H9 (cell line): ENCODE results near the gene LATS2. TPM values are rescaled to one million over a fixed set of nuclear protein-coding genes. Genes with fewer than 3 reads are reported as not detected.

Source experiments
- DNase-seq: peaks from one replicate; pipeline ENCODE4 v3.0.0-alpha.2; 2017
- H2AFZ ChIP-seq: one replicate; pipeline ENCODE4 v1.6.1; 2013; ENCODE audit warnings: mild to moderate bottlenecking, low read length, control low read depth, moderate library complexity
- H2AK5ac ChIP-seq: 2 replicates; pipeline ENCODE4 v1.6.1; 2013; ENCODE audit warnings: low read length, control low read depth, mixed read lengths; ENCODE audit not compliant: insufficient read length
- H2BK120ac ChIP-seq: one replicate; pipeline ENCODE4 v1.6.1; 2013; ENCODE audit warnings: low read depth, mild to moderate bottlenecking, low read length, control low read depth, inconsistent platforms; ENCODE audit not compliant: poor library complexity, severe bottlenecking
- H2BK12ac ChIP-seq: 2 replicates; pipeline ENCODE4 v1.6.1; 2013; ENCODE audit warnings: low read length, control low read depth, mixed read lengths, low read depth; ENCODE audit not compliant: insufficient read length
- H2BK15ac ChIP-seq: 2 replicates; pipeline ENCODE4 v1.6.1; 2013; ENCODE audit warnings: low read depth, low read length, control low read depth
- H2BK20ac ChIP-seq: one replicate; pipeline ENCODE4 v1.6.1; 2013; ENCODE audit warnings: low read depth, mild to moderate bottlenecking, low read length, control low read depth, inconsistent platforms; ENCODE audit not compliant: poor library complexity, severe bottlenecking
- H2BK5ac ChIP-seq: 2 replicates; pipeline ENCODE4 v1.6.1; 2013; ENCODE audit warnings: low read length, control low read depth, mixed read lengths; ENCODE audit not compliant: insufficient read length
- H3K14ac ChIP-seq: 2 replicates; pipeline ENCODE4 v1.6.1; 2013; ENCODE audit warnings: low read length, control low read depth; ENCODE audit not compliant: insufficient read depth
- H3K18ac ChIP-seq: 2 replicates; pipeline ENCODE4 v1.6.1; 2013; ENCODE audit warnings: low read depth, mild to moderate bottlenecking, mixed read lengths, low read length, control low read depth; ENCODE audit not compliant: insufficient read length
- H3K23ac ChIP-seq: 2 replicates; pipeline ENCODE4 v1.6.1; 2013; ENCODE audit warnings: low read length, control low read depth, mixed read lengths, low read depth; ENCODE audit not compliant: insufficient read length
- H3K23me2 ChIP-seq: 2 replicates; pipeline ENCODE4 v1.6.1; 2013; ENCODE audit warnings: low read depth, mild to moderate bottlenecking, mixed read lengths, low read length, control low read depth; ENCODE audit not compliant: insufficient read length, poor library complexity, severe bottlenecking
- H3K27ac ChIP-seq: 2 replicates; pipeline ENCODE4 v1.5.1; 2013; ENCODE audit warnings: low read length, control low read depth, mixed read lengths, low read depth; ENCODE audit not compliant: insufficient read length
- H3K27me3 ChIP-seq: 2 replicates; pipeline ENCODE4 v1.6.1; 2013; ENCODE audit warnings: low read length, control low read depth, inconsistent platforms; ENCODE audit not compliant: insufficient read depth
- H3K4ac ChIP-seq: 2 replicates; pipeline ENCODE4 v1.6.1; 2013; ENCODE audit warnings: low read depth, mild to moderate bottlenecking, control low read depth, inconsistent platforms, low read length, moderate library complexity
- H3K4me1 ChIP-seq: 2 replicates; pipeline ENCODE4 v1.6.1; 2013; ENCODE audit warnings: low read length, control low read depth, inconsistent platforms; ENCODE audit not compliant: insufficient read depth
- H3K4me2 ChIP-seq: 2 replicates; pipeline ENCODE4 v1.6.1; 2013; ENCODE audit warnings: low read length, control low read depth, mixed read lengths; ENCODE audit not compliant: insufficient read length, insufficient read depth
- H3K56ac ChIP-seq: 2 replicates; pipeline ENCODE4 v1.6.1; 2013; ENCODE audit warnings: low read depth, mild to moderate bottlenecking, mixed read lengths, low read length, control low read depth; ENCODE audit not compliant: insufficient read length
- H3K79me1 ChIP-seq: 2 replicates; pipeline ENCODE4 v1.6.1; 2013; ENCODE audit warnings: low read depth, mild to moderate bottlenecking, moderate library complexity, low read length, control low read depth, inconsistent platforms; ENCODE audit not compliant: insufficient read depth, poor library complexity, severe bottlenecking
- H3K79me2 ChIP-seq: 2 replicates; pipeline ENCODE4 v1.6.1; 2013; ENCODE audit warnings: low read length, control low read depth, inconsistent platforms; ENCODE audit not compliant: insufficient read depth
- H3K9ac ChIP-seq: 2 replicates; pipeline ENCODE4 v1.6.1; 2013; ENCODE audit warnings: low read length, control low read depth, mixed read lengths; ENCODE audit not compliant: insufficient read length; ENCODE audit errors: extremely low read depth
- H3K9me3 ChIP-seq: one replicate; pipeline ENCODE4 v1.6.1; 2013; ENCODE audit warnings: low read depth, low read length, inconsistent platforms; ENCODE audit not compliant: control insufficient read depth
- H3T11ph ChIP-seq: one replicate; pipeline ENCODE4 v1.6.1; 2013; ENCODE audit warnings: mild to moderate bottlenecking, low read length, control low read depth, inconsistent platforms
- H4K20me1 ChIP-seq: one replicate; pipeline ENCODE4 v1.6.1; 2013; ENCODE audit not compliant: control insufficient read depth, insufficient read length, insufficient read depth
- H4K5ac ChIP-seq: 2 replicates; pipeline ENCODE4 v1.6.1; 2013; ENCODE audit warnings: low read depth, mild to moderate bottlenecking, mixed read lengths, low read length, control low read depth; ENCODE audit not compliant: insufficient read length
- H4K8ac ChIP-seq: replicated peaks from 2 replicates; pipeline ENCODE4 v1.6.1; 2013; ENCODE audit warnings: low read length, control low read depth, mixed read lengths, low read depth; ENCODE audit not compliant: insufficient read length
- H4K91ac ChIP-seq: 2 replicates; pipeline ENCODE4 v1.6.1; 2013; ENCODE audit warnings: low read depth, mild to moderate bottlenecking, moderate library complexity, mixed read lengths, low read length, control low read depth; ENCODE audit not compliant: insufficient read length
- H3K27ac Mint-ChIP-seq, 3 experiments: 2 replicates in 2 of 3; 3 replicates in 1 of 3; pipeline ENCODE4 v1.8.0; 2020 to 2021; ENCODE audit warnings: mixed read lengths in 3 of 3, mild to moderate bottlenecking in 1 of 3, moderate library complexity in 1 of 3
- H3K27me3 Mint-ChIP-seq: 2 replicates; pipeline ENCODE4 v1.8.0; 2021; ENCODE audit warnings: low read depth, mild to moderate bottlenecking, moderate library complexity, mixed read lengths
- H3K36me3 Mint-ChIP-seq, 3 experiments: 2 replicates in 2 of 3; 3 replicates in 1 of 3; pipeline ENCODE4 v1.8.0; 2020 to 2021; ENCODE audit warnings: low read depth in 3 of 3, mixed read lengths in 3 of 3; ENCODE audit not compliant: insufficient read depth in 1 of 3
- H3K4me1 Mint-ChIP-seq, 2 experiments: 2 replicates each; pipeline ENCODE4 v1.8.0; 2020; ENCODE audit warnings: mixed read lengths in 2 of 2
- H3K4me3 Mint-ChIP-seq, 2 experiments: 2 replicates in 1 of 2; 3 replicates in 1 of 2; pipeline ENCODE4 v1.8.0; 2020 to 2021; ENCODE audit warnings: mild to moderate bottlenecking in 2 of 2, mixed read lengths in 2 of 2, moderate library complexity in 1 of 2
- H3K9me3 Mint-ChIP-seq, 2 experiments: 2 replicates in 1 of 2; 3 replicates in 1 of 2; pipeline ENCODE4 v1.8.0; 2020; ENCODE audit warnings: mild to moderate bottlenecking in 2 of 2, mixed read lengths in 2 of 2, moderate library complexity in 1 of 2
- WGBS: extraction: QIAGEN DNeasy Blood & Tissue Kit; methylation state at CpG from one replicate; pipeline ENCODE4 v1.1.7; 2013; ENCODE audit warnings: missing lambda C conversion rate, low lambda C conversion rate, mixed read lengths; ENCODE audit not compliant: insufficient read length; ENCODE audit errors: extremely low coverage; 5-methylcytosine and 5-hydroxymethylcytosine counted together
- total RNA-seq: library from RNA; stranded (reverse); gene quantifications from 2 replicates; pipeline ENCODE4 v1.2.1, GENCODE V29; 2021
- TF ChIP-seq, protein P1 (sequence below): fragments of 200-600 bp; sonication (generic); conservative IDR thresholded peaks from 3 replicates; pipeline ENCODE4 v1.8.0; 2021; ENCODE audit warnings: antibody characterized with exemption, mild to moderate bottlenecking

The LATS2 gene
- total RNA-seq, 1 experiment from 2014 or later = 20.0 TPM

DNA sequence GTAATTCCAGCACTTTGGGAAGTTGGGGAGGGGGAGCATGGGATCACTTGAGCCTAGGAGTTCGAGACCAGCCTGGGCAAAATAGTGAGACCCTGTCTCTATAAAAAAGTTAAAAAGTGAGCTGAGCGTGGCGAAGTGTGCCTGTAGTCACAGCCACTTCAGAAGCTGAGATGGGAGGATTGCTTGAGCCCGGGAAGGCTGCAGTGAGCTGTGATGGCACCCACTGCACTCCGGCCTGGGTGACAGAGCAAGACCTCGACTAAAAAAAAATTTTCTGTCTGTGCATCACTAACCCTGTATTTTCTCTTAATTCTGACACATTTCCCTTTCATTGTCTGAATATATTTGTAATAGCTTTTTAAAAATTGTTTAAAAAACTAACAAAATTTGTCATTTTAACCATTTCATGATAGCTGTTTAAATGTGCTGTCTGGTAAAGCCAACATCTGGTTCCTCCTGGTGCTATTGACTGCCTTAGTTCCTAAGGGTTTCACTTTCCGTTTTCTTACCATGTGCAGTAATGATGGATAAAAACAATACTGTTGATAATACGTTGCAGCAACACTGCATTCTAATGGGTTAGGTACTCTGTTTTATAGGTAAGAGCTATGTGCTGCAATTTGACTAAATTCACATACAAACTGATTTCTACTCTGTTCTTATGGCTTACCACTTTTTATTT lies 29.7 kb downstream of the LATS2 start:
- H3K79me2 ChIP-seq = peaks cover 26% of the 10 kb centered on the region; the same call in 1 of the 2 replicates
- TF ChIP-seq, protein P1, sequence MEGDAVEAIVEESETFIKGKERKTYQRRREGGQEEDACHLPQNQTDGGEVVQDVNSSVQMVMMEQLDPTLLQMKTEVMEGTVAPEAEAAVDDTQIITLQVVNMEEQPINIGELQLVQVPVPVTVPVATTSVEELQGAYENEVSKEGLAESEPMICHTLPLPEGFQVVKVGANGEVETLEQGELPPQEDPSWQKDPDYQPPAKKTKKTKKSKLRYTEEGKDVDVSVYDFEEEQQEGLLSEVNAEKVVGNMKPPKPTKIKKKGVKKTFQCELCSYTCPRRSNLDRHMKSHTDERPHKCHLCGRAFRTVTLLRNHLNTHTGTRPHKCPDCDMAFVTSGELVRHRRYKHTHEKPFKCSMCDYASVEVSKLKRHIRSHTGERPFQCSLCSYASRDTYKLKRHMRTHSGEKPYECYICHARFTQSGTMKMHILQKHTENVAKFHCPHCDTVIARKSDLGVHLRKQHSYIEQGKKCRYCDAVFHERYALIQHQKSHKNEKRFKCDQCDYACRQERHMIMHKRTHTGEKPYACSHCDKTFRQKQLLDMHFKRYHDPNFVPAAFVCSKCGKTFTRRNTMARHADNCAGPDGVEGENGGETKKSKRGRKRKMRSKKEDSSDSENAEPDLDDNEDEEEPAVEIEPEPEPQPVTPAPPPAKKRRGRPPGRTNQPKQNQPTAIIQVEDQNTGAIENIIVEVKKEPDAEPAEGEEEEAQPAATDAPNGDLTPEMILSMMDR = no peak

More for the DNA sequence above, 29.7 kb downstream of the LATS2 start:
- no peak overlapping the region for H4K8ac ChIP-seq
- H3K56ac ChIP-seq = no peak overlapping the region
- no peak overlapping the region for H4K91ac ChIP-seq
- no peaks in the 10 kb centered on the region for H3K23me2 ChIP-seq
- Mint-ChIP-seq H3K36me3 (peaks cover 0 to 14% (median 11%) of the 10 kb centered on the region in 3 experiments; a peak in 5 of 7 replicates), H3K4me1 (peaks cover 29 to 30% of the 10 kb centered on the region in 2 experiments), H3K9me3 (no peaks in the 10 kb centered on the region), H3K4me3 (no peak overlapping the region; a peak in 1 of 5 replicates), H3K27ac (peak overlapping the region in 1 of 3 experiments; percentile 59; a peak in 2 of 7 replicates), H3K27me3 (no peaks in the 10 kb centered on the region)
- no peak overlapping the region for H3K4me2 ChIP-seq
- H4K20me1 ChIP-seq = no peaks in the 10 kb centered on the region
- no peak overlapping the region for H2AK5ac ChIP-seq
- H3K14ac ChIP-seq = no peak overlapping the region
- no peaks in the 10 kb centered on the region for H3K27me3 ChIP-seq
- H3T11ph ChIP-seq = no peak overlapping the region
- H3K4me1 ChIP-seq = no peaks in the 10 kb centered on the region; the same call in 1 of the 2 replicates
- no peak overlapping the region for H4K5ac ChIP-seq
- no peak overlapping the region for H2BK120ac ChIP-seq
- H3K4ac ChIP-seq = no peak overlapping the region
- no peak overlapping the region for H3K23ac ChIP-seq
- H3K18ac ChIP-seq = no peak overlapping the region
- H3K27ac ChIP-seq = no peak overlapping the region
- H3K9ac ChIP-seq = no peak overlapping the region
- no peaks in the 10 kb centered on the region for H3K9me3 ChIP-seq
- no peak overlapping the region for H2BK20ac ChIP-seq
- no peak for DNase-seq
- H2BK5ac ChIP-seq = no peak overlapping the region
- H2BK12ac ChIP-seq = no peak overlapping the region
- H2AFZ ChIP-seq = no peak overlapping the region
- peaks cover 6% of the 10 kb centered on the region for H3K79me1 ChIP-seq
- H2BK15ac ChIP-seq = no peak overlapping the region
- no CpG with 5 or more reads among the region's 8 CpGs for WGBS
